Stimulated activated CD8-positive, alpha-beta memory T cell treated with anti-CD3 and anti-CD28 coated beads, Interleukin-4, amount 100 ng/mL, for 48 hours (primary cell): Measurements from ENCODE around the gene PTCHD1.

Source experiments
- DNase-seq: peaks from one replicate; pipeline ENCODE4 v3.0.0-alpha.2; 2020

Gene PTCHD1

GRCh38 chrX:23422912-23423311 is 88.3 kb downstream of the PTCHD1 start:
- DNase-seq = no peak

DNA sequence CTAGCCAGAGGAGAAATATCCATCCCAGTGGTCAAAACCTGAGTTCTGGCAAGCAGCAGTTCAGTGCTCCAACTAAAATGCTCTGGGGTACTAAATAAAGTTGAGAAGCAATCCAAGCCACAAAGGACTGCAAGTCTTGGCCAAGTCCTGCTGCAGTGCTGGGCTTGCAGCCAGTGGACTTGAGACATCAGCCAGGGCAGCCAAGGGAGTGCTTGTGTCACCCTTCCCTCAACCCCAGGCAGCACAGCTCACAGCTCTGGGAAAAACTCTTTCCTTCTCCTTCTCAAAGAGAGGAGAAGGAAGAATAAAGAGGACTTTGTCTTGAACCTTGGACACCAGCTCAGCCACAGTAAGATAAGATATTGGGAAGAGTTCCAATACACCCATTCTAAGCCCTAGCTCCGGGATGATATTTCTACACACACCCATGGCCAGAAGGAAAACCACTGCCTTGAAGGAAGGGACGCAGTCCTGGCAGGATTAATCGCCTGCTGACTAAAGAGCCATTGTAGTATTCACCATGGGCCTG is 99.8 kb downstream of the PTCHD1 start:
- DNase-seq = no peak

DNA sequence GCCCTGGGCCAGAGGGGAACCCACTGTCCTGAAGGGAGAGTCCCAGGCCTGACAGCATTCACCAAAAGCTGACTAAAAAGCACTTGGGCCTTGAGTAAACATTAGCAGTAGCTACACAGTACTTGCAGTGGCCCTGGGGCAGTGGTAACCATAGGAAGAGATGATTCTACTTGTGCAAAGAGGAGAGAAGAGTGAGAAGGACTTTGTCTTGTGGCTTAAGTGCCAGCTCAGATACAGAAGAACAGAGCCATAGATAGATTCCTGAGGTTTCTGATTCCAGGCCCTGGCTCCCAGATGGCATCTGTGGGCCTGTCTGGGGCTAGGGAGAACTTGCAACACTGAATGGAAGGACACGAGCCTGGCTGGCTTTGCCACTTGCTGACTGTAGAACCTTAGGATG is 100.5 kb downstream of the PTCHD1 start:
- no peak for DNase-seq

- DNase-seq = no peak
These were observed 100.9 kb downstream of the PTCHD1 start for GRCh38 chrX:23435575-23435974.

DNA sequence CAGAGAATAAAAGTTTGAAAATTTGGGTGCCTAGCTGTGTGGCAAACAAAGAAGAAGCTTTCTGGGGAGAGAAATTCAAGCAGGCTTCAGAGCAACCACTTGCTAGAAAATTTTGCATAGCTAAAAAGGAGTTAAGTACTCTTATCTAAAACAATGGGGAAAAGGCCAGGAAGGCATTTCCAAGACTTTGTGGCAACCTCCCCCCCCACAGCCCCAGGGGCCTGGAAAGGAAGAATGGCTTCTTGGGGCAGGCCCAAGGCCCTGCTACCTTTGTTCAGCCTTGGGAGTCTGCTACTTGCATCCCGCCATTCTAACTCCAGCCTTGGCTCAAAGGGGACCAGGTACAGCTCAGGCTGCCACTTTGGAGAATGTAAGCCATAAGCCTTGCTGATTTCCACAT is 102.2 kb downstream of the PTCHD1 start:
- DNase-seq = no peak

- DNase-seq = no peak
These were observed 116.6 kb downstream of the PTCHD1 start for GRCh38 chrX:23451266-23451665.
